NCI-H82 treated with DMSO at 0.1 percent for 48 hours (cell line): ENCODE results near the gene ZDHHC22.

ENCODE experiments used
- DNase-seq: peaks from one replicate; lab custom pipeline; 2025; ENCODE audit not compliant: unreplicated experiment; lab: John Stamatoyannopoulos, UW

ZDHHC22 gene

DNA sequence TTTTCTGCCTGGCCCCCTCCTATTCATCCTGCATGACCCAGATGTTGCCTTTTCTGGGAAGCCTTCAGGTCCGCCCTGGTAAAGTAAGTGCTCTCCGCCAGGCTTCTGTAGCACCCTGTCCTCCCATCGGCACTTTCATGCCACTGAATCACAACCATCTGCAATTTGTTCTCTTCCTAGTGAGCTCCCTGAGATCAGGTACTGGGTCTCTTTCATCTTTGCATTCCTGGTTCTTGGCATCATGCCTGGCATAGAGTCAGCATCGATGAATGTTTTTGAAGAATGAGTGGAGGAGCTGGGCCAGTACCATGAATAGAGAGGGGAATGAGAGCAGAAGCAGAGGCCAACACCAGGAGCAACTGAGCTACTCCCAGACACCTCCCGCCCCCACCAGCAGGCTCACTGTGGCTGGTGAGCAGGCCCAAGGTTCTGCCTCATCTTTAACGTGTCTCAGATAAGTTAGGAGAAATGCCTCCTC is 13.1 kb downstream of the ZDHHC22 start:
- DNase-seq = no peak

DNA sequence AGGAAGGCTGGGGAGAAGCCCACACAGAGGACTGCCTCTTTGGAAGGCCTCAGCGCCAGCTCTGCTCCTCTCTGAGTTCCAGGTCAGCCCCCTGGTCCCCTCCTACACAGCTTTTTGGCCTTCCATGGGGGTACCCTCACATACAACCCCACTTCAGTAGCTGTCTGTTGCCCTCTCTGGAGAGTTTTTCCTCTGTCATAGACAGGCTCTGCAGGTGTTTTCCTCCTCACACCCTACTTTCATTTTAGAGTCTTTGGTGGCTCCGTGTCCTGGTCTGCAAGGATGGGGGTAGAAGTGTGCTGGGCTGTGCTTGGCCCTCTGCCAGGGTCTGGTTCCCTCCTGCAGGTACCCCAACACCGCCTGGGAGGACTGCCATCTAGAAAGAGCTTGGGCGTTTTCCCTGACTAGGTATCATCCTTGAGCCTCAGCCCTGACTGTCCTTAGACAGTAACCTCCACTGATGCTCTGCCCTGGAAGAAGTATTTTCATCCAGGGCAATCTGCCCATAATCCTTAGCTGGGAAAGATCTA is 15.1 kb downstream of the ZDHHC22 start:
- no peak for DNase-seq

DNA sequence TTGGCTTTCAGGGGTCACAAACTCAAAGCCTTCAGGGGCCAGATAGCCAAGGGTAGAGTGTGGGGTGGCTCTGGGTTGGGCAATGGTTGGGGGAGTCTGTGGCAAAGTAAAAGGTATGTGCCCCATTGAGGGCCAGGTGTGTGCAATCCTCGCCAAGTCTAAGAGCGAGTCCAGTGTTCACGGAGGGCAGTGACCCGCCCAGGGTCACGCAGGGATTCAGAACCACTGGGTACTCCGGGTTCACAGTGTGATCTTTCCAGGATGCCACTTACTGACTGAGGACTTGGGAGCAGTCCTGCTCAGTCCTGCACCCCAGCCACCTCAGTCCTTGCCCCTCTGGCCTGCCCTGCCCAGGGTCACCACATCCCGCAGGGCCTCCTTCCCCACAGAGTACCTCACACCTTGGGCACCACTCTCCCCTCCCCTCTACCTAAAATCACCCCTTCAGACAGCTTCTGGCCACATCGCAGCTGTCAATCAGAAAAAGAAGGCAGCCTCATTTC is 15.7 kb downstream of the ZDHHC22 start:
- no peak for DNase-seq

DNA sequence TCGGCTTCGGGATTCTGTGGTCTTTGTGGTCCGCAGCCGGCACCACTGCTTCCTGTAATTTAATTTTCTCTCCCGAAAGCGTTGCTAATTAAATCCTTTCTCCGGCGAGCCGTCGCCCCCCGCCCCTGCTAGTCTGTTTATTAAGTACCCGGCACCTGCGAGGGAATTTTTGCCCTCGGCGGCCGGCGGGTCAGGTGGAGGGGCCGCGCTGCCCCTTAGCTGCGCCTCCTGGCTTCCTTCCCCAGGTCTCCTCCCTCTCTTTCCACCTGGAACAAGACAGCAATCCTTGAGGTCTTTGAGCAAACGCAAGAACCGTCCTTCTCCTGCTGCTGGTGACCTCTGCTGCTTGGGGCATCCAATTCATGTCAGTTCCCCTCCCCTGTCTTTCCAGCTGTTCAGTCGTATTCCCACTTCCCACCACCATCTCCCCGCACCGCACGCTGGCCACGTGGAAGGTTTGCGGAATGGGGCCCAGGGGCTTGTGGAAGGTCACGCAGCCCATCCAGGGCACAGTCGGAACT is 16.2 kb downstream of the ZDHHC22 start:
- DNase-seq = no peak

DNA sequence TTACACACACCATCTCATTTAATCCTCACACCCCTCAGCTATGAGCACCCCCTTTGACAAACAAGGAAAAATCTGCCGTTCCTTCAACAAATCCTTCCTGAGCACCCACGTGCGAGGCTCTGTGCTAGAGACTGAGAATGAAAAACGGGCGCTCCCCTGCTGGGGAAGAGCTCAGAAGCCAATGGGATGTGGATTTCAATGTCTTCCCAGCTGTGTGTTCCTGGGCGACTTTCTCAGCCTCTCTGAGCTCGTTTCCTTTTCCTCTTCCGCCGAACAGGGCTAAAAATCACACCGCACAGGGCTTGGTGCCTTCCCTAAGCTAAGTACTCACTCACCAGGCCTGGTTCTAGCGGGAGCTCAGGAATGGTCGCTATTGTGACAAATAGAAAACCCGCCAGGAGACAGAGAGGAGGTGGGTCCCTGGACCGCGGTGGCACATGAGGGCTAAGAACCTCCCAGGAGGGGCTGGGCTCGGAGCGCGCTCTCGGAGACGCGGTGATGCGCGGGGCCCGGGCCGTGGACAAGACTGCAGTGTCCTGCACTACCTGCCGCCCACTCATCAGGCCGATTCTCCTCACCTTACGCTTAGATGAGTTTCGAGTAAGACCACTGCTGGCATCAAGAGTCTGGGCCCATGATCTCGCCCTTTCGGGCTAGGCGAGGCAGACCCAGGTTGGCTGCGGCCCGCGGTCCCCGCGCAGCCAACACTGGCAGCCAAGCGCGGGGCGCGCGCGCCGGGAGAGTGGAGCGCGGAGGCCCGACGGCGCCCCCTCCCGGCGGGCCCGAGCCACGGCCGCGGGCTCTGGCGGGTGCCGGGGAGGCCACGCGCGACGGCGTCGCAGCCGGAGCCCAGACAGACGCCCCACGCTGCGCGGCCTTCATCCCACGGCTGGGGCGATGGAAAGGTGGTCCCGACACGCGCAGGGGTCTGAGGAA is 17.0 kb downstream of the ZDHHC22 start:
- no peak for DNase-seq

DNA sequence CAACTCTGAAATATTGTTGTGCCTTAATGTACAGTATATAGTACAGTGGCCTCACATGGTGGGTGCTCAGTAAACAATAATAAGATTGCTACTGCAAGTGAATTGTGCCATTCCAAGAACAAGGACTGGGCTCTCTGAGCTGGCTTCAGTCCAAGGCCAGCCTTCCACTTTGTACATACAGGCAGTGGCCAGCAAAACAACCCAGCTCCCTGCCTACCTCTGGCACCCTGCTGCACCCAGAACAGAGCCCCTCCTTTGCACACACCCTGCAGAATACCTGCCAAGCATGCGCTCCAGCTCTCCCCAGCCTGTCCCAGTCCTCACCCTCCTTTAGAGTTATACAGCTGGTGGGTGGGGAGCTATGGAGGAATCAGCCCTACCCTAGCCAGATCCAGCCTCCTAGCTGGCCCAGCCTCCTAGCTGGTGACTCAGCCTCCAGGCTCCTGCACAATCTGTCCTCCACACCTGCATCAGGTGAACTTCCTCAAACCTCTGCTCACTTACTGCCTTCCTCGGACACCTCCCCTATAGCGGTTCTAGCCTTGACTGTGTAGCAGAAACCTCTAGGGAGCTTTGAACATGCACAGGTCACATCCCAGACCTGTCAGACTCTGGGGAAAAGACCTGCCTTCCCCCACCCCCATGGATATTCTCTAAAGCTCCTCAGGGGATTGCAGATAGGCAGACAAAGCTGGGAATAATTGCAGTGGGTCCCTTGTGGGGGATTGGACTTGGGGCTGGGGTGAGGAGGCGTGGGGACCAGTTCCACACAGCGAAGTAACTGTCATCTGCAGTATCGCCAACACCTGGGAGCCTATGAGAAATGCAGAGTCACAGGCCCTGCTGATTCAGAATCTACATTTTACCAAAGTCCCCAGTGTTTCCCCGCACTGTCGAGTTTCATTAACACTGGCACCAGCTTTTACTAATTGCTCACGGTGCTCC is 17.9 kb downstream of the ZDHHC22 start:
- no peak for DNase-seq

DNA sequence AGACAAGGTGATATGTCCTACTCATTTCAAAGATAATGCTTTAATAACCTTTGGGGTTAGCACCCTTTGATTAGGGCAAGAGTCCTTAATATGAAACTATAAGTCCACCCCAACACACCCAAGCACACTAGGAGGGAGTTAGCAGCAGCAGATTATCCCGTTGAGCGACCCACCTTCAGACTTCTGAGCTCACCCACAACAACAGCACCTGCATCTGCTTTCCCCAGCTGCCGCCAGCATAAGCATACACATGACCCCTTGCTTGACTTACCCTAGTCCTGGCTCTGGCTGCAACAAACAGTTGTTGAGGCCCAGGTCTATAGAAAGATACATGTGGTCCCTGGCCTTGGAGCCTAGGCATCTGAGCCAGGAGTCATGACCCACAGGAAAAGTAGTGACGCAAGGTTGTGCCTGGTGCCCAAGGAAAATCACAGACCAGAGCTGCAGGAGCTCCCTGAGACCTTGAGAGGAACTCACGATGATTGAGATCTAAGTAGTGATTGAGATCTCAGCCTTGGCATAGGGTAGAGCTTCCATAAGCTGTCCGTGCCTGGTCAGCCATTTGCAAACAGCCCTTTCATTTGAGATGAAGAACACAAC is 19.0 kb downstream of the ZDHHC22 start:
- DNase-seq = peak; percentile 27

DNA sequence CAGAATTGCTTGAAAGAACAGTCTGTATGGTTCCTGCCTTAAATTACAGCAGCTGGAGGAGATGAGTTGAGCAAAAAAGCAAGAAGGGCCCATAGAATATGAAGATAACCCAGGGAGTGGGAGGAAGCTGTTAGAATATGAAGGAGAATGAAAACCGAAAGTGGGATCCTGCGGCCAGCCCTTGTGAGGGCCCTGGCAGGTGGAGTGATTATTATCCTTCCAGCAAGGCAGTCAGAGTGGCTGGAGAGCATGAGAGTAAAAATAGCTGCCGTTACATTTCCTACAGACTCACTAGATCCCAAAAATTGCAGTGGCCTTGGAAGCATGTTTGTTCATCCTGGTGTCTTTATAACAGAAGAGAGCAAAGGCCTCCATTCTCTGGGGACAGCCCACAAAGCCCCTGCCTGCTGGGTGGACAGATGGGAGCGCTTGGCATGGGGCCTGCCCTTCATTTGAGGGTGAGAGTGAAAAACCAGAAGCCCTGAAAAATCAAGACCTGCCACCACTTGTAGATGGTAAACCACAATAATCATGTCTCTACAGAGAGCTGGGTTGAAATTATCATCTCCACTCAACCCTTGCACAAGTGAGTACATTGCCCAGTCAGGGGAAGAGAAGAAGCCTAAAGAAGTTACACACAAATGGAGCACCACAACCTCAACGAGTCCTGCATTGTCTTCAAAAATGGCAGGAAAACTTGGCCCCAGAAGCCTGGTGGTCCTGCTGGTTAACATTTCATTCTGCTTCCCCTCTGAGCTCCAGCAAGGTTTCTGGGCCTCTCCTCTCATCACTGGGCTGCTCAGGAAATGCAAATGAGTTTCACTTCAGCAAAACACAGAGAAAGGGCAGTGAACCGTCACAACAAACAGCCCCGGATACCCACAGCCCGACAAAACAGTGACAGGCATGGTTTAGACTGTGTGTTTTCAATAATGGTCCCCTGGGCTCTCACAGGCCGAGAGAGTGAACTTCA is 20.5 kb downstream of the ZDHHC22 start:
- no peak for DNase-seq

DNA sequence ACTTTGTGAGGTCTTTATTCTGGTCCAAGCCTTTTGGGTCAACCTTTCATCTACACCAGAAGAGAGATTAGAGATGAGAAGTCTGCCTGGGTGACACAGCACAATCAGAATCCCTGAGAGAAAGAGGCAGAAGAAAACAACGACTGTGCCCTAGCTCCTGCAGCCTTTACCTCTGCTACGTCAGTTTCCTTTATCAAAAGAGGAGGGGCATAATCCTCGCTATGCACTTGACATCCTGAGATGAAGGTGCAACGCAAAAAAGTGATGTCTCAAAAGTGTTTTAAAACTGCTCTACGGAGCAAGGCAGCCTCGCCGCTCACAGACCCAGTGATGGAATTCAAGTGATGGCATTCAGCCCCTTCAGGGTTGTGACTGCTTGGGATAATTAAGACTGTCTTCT is 21.7 kb downstream of the ZDHHC22 start:
- DNase-seq = no peak

DNA sequence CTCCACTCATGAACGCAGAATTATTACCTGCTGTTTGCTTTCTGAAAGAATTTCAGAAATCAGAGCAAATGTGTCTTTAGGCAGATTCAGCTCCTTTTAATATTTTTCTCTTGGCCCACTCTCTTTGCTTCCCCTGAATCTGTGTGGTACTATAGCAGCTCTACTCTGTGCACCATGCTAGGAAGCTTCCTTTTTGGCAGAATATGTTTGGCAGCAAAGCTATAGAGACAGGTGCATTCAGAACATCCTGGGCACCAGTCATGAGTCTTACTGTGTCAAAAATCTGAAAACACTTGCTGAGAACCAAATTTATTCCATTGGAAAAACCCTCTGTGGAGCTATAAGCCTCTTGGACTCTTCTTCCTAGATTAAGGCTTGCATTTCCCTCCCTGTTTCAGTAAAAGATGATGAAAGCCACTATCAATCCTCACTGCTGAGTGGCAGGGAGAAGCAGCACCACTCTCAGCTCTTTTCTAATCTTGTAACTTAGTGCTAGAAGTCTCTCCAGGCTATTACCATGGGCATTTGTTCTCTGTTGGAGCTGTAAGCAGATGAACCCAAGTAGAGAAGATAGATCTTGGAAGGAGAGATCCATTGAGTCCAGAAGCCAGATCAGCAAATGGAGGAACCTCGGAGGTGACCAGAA is 25.3 kb downstream of the ZDHHC22 start:
- DNase-seq = no peak

DNA sequence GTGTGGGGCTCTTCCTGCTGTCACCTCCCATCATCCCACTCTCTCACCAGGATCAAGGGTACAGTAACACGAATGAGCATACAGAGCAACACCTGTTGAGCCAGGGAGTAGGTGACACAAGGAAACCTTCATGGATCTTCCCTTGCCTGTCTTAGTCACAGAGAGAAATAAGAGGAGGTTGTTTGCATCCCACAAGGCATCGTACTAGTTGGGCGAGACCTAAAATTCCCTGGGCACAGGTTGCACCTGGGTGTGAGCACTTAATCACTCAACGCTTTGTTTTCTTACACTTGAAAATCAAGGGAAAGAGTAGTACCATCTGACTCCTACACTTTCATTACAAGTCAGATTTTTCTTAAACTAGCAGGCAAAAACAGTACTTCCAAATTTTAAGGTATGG is 27.0 kb downstream of the ZDHHC22 start:
- DNase-seq = no peak

DNA sequence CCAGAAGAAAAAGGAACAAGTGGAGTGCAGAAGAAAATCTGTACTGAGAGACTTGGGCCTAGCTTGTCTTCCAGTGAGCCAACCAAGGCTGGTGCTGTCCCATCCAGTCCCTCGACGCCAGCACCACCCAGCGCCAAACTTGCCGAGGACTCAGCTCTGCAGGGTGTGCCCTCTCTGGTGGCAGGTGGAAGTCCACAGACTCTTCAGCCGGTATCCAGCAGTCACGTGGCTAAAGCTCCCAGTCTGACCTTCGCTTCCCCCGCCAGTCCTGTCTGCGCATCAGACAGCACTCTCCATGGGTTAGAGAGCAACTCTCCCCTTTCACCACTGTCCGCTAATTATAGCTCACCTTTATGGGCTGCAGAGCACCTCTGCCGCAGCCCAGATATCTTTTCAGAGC is 27.9 kb downstream of the ZDHHC22 start:
- DNase-seq = no peak

DNA sequence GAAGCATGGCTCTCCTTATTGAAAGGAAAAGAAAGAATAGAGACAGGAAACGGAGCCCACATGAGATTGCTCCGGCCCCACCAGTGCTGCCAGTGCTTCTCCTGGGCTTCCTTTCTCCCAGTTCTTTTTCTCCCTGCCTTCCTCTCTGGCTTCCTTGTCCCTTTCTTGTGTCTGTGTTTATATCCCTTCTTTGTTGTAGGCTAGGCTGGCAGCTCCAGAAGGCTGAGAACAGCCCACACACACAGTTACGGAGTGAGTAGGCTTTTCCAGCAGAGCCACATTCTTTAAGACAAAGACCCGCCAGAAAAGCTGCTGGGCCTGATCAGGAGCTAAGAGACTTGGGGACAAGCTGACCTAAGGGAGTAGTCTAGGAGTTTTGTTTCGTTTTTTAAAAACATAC is 30.6 kb downstream of the ZDHHC22 start:
- no peak for DNase-seq

DNA sequence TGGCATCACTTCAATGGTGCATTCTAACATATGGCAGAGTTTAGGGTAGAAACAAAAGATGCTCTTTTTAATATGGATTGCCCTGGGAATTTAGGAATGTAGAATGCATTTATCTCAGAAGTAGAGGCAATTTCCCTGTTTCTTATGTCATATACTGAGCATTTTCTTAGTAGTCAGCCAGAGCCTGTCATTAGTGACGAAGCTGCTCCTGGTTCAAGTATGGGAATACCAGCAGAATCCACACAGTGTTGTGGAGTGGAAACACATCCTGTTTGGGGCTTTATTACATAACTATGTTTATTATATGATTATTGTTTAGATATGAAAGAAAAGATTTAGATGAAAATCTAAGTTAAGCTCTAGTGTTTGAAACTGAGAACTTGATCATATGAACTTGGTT is 31.3 kb downstream of the ZDHHC22 start:
- DNase-seq = no peak

DNA sequence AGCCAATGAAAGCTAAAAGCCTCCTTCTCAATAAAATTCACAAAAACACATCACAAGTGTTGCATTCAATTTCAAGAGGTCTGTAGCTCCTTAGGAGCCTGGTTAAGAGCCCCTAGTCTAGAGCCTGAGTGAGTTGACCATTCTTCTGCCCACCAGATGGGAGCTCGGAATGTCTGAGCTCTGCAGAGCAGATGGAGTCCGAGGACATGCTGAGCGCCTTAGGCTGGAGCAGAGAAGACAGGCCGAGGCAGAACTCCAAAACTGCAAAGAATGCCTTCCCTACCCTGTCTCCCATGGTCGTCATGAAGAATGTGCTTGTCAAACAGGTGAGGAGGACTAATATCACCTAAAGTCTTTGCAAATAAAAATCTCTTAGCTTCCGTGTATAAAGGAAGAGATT is 31.9 kb downstream of the ZDHHC22 start:
- no peak for DNase-seq

DNA sequence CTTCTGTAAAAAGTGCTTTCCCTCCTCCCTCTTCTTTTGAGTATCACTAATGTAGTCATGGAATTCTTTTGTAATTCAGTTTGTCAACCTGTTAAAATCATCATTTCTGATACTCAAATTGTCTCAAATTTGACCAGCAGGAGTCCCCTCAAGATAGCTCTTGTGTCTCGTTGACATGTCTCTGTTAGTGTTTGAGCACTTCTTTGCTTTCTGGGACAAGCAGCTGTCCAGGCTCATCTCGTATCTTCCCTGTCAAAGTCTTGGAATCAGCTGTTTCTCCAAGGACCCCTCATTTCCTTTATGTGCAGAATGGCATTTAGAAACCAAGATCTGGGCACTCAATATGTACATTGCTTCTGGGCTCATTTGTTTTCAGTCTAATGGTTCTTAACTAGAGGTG is 32.8 kb downstream of the ZDHHC22 start:
- no peak for DNase-seq

DNA sequence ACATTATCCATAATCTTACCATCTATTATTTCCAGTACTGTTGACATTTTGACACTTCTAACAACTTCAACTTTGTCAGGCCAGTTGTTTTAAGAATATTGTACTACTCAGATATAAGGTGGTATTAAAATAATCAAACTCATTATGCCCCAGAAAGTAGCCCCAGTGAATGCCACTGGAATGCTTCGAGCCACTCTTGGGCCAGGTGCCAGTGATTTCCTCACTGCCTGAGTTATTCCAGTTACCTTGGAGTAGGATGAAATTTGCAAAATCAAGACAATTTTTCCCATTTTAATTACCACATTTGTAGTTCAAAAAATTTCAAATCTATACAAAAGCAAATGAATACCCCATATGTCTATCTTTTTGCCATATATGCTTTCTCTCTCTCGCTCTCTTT is 34.4 kb downstream of the ZDHHC22 start:
- no peak for DNase-seq

DNA sequence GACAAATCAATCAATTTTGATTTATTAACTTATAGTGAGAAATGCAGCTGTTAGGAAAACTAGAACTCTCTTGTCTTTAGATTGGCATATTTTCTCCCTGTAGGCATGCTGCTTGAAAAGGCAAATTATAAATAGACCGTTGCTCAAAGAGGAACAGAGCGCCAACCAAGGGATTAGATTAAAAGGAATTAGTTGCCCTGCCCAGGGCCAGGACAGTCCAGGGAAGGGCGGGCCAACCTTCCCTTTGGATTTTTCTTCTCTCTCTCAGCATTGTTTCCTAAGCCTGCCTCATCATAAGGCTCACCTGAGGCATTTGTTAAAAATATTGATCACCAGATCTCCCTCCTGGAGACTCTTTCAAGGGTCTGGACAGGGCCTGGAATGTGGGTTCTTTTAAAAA is 34.9 kb downstream of the ZDHHC22 start:
- no peak for DNase-seq
